Natural killer cell treated with Interleukin-12 subunit alpha and Interleukin-12 subunit beta and Interleukin-15 and Interleukin-18, amount 100 ng/mL, for 72 hours (primary cell): Measurements from ENCODE around the gene CDC42. TPM values are rescaled to one million over a fixed set of nuclear protein-coding genes. Genes with fewer than 3 reads are reported as not detected.

Experiments used
- ATAC-seq, 2 donors: fragments of 150-1000 bp; cut with Tn5 transposase in 1 of 2; sonication (Bioruptor Pico), chemical (Tn5 transposase) in 1 of 2; 2 replicates each; pipeline ENCODE4 v1.10.0; 2021
- DNase-seq: peaks from one replicate; pipeline ENCODE4 v3.0.0; 2022; ENCODE audit warnings: low spot score
- H3K27ac Mint-ChIP-seq, 2 donors: 1 replicate in 1 of 2; 2 replicates in 1 of 2; pipeline ENCODE4 v1.8.0; 2022; ENCODE audit warnings: mixed read lengths in 2 of 2, mild to moderate bottlenecking in 1 of 2, moderate library complexity in 1 of 2
- H3K27me3 Mint-ChIP-seq, 2 donors: 1 replicate in 1 of 2; 2 replicates in 1 of 2; pipeline ENCODE4 v1.8.0; 2022; ENCODE audit warnings: mixed read lengths in 2 of 2
- H3K36me3 Mint-ChIP-seq: one replicate; pipeline ENCODE4 v1.8.0; 2022; ENCODE audit warnings: mixed read lengths
- H3K4me1 Mint-ChIP-seq, 2 donors: 1 replicate in 1 of 2; 2 replicates in 1 of 2; pipeline ENCODE4 v1.8.0; 2022; ENCODE audit warnings: low read depth in 2 of 2, mixed read lengths in 2 of 2, mild to moderate bottlenecking in 1 of 2
- H3K4me3 Mint-ChIP-seq: one replicate; pipeline ENCODE4 v1.8.0; 2022; ENCODE audit warnings: mixed read lengths
- H3K9me3 Mint-ChIP-seq: 2 replicates; pipeline ENCODE4 v1.8.0; 2022; ENCODE audit warnings: mixed read lengths
- total RNA-seq, 2 donors: library from RNA; stranded (reverse); gene quantifications; one replicate each; pipeline ENCODE4 v1.2.3, GENCODE V29; 2022

Gene CDC42
- total RNA-seq, 2 donors from 2014 or later, result 191 to 394 TPM

GRCh38 chr1:22126531-22126930 is 74.0 kb downstream of the CDC42 start:
- Mint-ChIP-seq H3K27me3 (no peaks in the 10 kb centered on the region), H3K4me1 (peaks cover 0 to 16% of the 10 kb centered on the region in 2 donors), H3K36me3 (no peaks in the 10 kb centered on the region), H3K9me3 (no peaks in the 10 kb centered on the region), H3K4me3 (no peak overlapping the region), H3K27ac (no peak overlapping the region)
- no peak for ATAC-seq
- no peak for DNase-seq

- H3K27ac Mint-ChIP-seq, result peak overlapping the region in 1 of 2 donors; percentile 30
Measured at GRCh38 chr1:22127248-22127647, 74.7 kb downstream of the CDC42 start.

GRCh38 chr1:22127731-22128130 is 75.2 kb downstream of the CDC42 start:
- H3K4me3 Mint-ChIP-seq, result no peak overlapping the region
- no peaks in the 10 kb centered on the region for H3K9me3 Mint-ChIP-seq
- DNase-seq, result no peak
- H3K4me1 Mint-ChIP-seq, result peaks cover 0 to 14% of the 10 kb centered on the region in 2 donors
- H3K36me3 Mint-ChIP-seq, result no peaks in the 10 kb centered on the region
- H3K27me3 Mint-ChIP-seq, result no peaks in the 10 kb centered on the region
- ATAC-seq, result no peak
- H3K27ac Mint-ChIP-seq, result peak overlapping the region in 1 of 2 donors; percentile 30

More at GRCh38 chr1:22127248-22127647, 74.7 kb downstream of the CDC42 start:
- no peaks in the 10 kb centered on the region for H3K36me3 Mint-ChIP-seq
- no peak for DNase-seq
- ATAC-seq, result no peak
- H3K4me1 Mint-ChIP-seq, result peaks cover 0 to 16% of the 10 kb centered on the region in 2 donors
- no peaks in the 10 kb centered on the region for H3K27me3 Mint-ChIP-seq
- no peaks in the 10 kb centered on the region for H3K9me3 Mint-ChIP-seq
- no peak overlapping the region for H3K4me3 Mint-ChIP-seq

- DNase-seq (no peak), ATAC-seq (no peak)
- Mint-ChIP-seq H3K9me3 (no peaks in the 10 kb centered on the region), H3K27me3 (no peaks in the 10 kb centered on the region), H3K4me3 (no peak overlapping the region), H3K27ac (no peak overlapping the region), H3K4me1 (peaks cover 0 to 14% of the 10 kb centered on the region in 2 donors), H3K36me3 (no peaks in the 10 kb centered on the region)
Measured at GRCh38 chr1:22128392-22128791, 75.9 kb downstream of the CDC42 start.

- H3K27me3 Mint-ChIP-seq, result no peaks in the 10 kb centered on the region
- H3K4me1 Mint-ChIP-seq, result peaks cover 0 to 14% of the 10 kb centered on the region in 2 donors
- no peaks in the 10 kb centered on the region for H3K36me3 Mint-ChIP-seq
- H3K27ac Mint-ChIP-seq, result no peak overlapping the region
- no peak overlapping the region for H3K4me3 Mint-ChIP-seq
- no peak for ATAC-seq
- H3K9me3 Mint-ChIP-seq, result no peaks in the 10 kb centered on the region
- no peak for DNase-seq
Measured at GRCh38 chr1:22129501-22130117, 77.1 kb downstream of the CDC42 start.

GRCh38 chr1:22131062-22131461 is 78.6 kb downstream of the CDC42 start:
- Mint-ChIP-seq H3K4me1 (peaks cover 0 to 12% of the 10 kb centered on the region in 2 donors), H3K4me3 (no peak overlapping the region), H3K27ac (no peak overlapping the region), H3K27me3 (no peaks in the 10 kb centered on the region), H3K36me3 (no peaks in the 10 kb centered on the region), H3K9me3 (no peaks in the 10 kb centered on the region)
- ATAC-seq, result no peak
- DNase-seq, result no peak

GRCh38 chr1:22131875-22132486 is 79.5 kb downstream of the CDC42 start:
- DNase-seq (no peak), ATAC-seq (peak; percentile 43 to 70)
- Mint-ChIP-seq H3K4me1 (peaks cover 0 to 12% of the 10 kb centered on the region in 2 donors), H3K27me3 (no peaks in the 10 kb centered on the region), H3K36me3 (no peaks in the 10 kb centered on the region), H3K27ac (no peak overlapping the region), H3K9me3 (no peaks in the 10 kb centered on the region), H3K4me3 (no peak overlapping the region)

GRCh38 chr1:22132517-22133235 is 80.2 kb downstream of the CDC42 start:
- Mint-ChIP-seq H3K4me1 (peaks cover 0 to 12% of the 10 kb centered on the region in 2 donors), H3K9me3 (no peaks in the 10 kb centered on the region)

GRCh38 chr1:22133247-22133930 is 80.9 kb downstream of the CDC42 start:
- ATAC-seq (no peak), DNase-seq (no peak)
- Mint-ChIP-seq H3K27me3 (peaks cover 0 to under 1% of the 10 kb centered on the region in 2 donors), H3K4me1 (peaks cover 0 to 12% of the 10 kb centered on the region in 2 donors), H3K4me3 (no peak overlapping the region), H3K9me3 (no peaks in the 10 kb centered on the region), H3K36me3 (no peaks in the 10 kb centered on the region), H3K27ac (no peak overlapping the region)

More at GRCh38 chr1:22132517-22133235, 80.2 kb downstream of the CDC42 start:
- Mint-ChIP-seq H3K27ac (no peak overlapping the region), H3K27me3 (no peaks in the 10 kb centered on the region), H3K36me3 (no peaks in the 10 kb centered on the region), H3K4me3 (no peak overlapping the region)
- DNase-seq (no peak), ATAC-seq (no peak)

- no peak for ATAC-seq
- no peaks in the 10 kb centered on the region for H3K9me3 Mint-ChIP-seq
- H3K27ac Mint-ChIP-seq, result no peak overlapping the region
- no peak for DNase-seq
- peaks cover 0 to 2% of the 10 kb centered on the region in 2 donors for H3K27me3 Mint-ChIP-seq
- no peaks in the 10 kb centered on the region for H3K36me3 Mint-ChIP-seq
- no peak overlapping the region for H3K4me3 Mint-ChIP-seq
- peaks cover 0 to 12% of the 10 kb centered on the region in 2 donors for H3K4me1 Mint-ChIP-seq
Measured at GRCh38 chr1:22133931-22134324, 81.4 kb downstream of the CDC42 start.

- peaks cover 0 to 2% of the 10 kb centered on the region in 2 donors for H3K27me3 Mint-ChIP-seq
- peaks cover 0 to 3% of the 10 kb centered on the region in 2 donors for H3K4me1 Mint-ChIP-seq
- ATAC-seq (no peak), DNase-seq (no peak)
- no peaks in the 10 kb centered on the region for H3K36me3 Mint-ChIP-seq
- H3K9me3 Mint-ChIP-seq, result no peaks in the 10 kb centered on the region
- no peak overlapping the region for H3K4me3 Mint-ChIP-seq
- no peak overlapping the region for H3K27ac Mint-ChIP-seq
Measured at GRCh38 chr1:22137004-22137720, 84.7 kb downstream of the CDC42 start.

GRCh38 chr1:22139066-22139594 is 86.6 kb downstream of the CDC42 start:
- ATAC-seq (no peak), DNase-seq (no peak)
- H3K4me3 Mint-ChIP-seq, result no peak overlapping the region

GRCh38 chr1:22139817-22140216 is 87.3 kb downstream of the CDC42 start:
- Mint-ChIP-seq H3K9me3 (no peaks in the 10 kb centered on the region), H3K36me3 (no peaks in the 10 kb centered on the region), H3K27me3 (peaks cover 14% of the 10 kb centered on the region in 2 donors), H3K4me1 (peaks cover 5 to 8% of the 10 kb centered on the region in 2 donors), H3K4me3 (no peak overlapping the region), H3K27ac (no peak overlapping the region)
- ATAC-seq (no peak), DNase-seq (no peak)

More at GRCh38 chr1:22139066-22139594, 86.6 kb downstream of the CDC42 start:
- Mint-ChIP-seq H3K27ac (no peak overlapping the region), H3K4me1 (peaks cover 5 to 9% of the 10 kb centered on the region in 2 donors), H3K27me3 (peaks cover 7 to 8% of the 10 kb centered on the region in 2 donors), H3K36me3 (no peaks in the 10 kb centered on the region), H3K9me3 (no peaks in the 10 kb centered on the region)
